Measurements from ENCODE around the gene IGIP.

Gene IGIP

DNA sequence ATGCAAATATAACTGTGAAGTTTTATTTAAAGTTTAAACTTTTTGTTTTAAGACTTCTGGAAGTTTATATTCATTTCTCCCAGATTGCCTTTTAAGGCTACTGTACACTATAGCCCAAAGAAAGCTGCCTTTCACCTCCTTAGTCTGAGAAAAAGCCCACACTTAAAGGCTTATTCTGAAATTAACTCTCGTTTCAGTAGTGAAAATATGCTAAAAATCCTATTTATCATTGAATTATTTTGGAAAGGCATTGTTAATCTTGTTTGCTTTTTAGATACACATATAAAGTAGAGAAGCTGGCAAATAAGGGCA is 15.1 kb upstream of the IGIP start:
- TF ChIP-seq, protein P1, sequence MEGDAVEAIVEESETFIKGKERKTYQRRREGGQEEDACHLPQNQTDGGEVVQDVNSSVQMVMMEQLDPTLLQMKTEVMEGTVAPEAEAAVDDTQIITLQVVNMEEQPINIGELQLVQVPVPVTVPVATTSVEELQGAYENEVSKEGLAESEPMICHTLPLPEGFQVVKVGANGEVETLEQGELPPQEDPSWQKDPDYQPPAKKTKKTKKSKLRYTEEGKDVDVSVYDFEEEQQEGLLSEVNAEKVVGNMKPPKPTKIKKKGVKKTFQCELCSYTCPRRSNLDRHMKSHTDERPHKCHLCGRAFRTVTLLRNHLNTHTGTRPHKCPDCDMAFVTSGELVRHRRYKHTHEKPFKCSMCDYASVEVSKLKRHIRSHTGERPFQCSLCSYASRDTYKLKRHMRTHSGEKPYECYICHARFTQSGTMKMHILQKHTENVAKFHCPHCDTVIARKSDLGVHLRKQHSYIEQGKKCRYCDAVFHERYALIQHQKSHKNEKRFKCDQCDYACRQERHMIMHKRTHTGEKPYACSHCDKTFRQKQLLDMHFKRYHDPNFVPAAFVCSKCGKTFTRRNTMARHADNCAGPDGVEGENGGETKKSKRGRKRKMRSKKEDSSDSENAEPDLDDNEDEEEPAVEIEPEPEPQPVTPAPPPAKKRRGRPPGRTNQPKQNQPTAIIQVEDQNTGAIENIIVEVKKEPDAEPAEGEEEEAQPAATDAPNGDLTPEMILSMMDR (IDR thresholded peaks at IDR 0.05; ENCODE audit: control insufficient read depth, insufficient read depth, low read depth, low read length, missing control alignments) = no peak
- no peak overlapping the region for H3K4me3 ChIP-seq (ENCODE audit: control insufficient read depth, low read depth, low read length)
- no peak for DNase-seq (ENCODE audit: low read depth)

DNA sequence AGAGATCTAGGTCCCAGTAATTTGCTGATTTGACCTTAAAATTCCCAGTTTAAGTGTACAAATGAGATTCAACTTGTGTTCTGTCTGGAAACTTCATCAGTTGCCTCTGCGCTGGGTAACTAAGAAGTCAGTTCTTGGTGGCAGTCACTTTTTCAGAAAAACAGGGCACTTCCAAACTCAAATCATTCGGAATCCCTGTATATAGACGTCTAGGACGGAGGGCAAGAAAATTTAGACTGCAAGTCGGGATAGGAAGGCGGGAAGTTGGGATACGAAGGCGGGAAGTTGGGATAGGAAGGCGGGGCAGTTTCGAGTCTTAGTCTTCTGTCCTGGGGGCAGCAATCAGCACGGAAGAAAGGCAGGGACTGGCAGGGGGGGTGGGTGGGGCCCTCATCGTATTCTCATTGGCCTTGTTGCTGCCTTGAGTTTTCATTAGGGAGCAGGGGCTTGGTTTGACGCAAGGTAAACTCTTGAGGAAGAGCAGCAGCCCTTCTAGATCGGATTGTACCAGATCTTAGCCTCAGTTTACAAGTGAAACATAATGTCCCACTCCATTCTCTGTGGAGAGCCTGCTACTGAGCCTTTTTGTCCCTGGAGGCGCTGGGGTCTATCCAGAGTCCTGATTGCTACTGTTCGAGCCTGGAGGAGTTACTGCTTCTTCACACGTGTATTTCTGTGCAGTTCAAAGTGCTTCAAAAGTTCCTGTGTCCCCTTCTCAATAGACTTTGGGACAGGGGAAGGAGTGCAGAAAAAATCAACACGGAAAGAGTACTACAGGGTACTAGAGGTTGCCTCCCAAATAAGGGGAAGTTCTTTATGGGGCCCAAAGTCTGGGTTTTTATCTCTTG is 14.5 kb upstream of the IGIP start:
- no peak overlapping the region for H3K4me3 ChIP-seq (ENCODE audit: control insufficient read depth, low read depth, low read length)
- DNase-seq (ENCODE audit: low read depth) = no peak
- TF ChIP-seq, protein P1 (IDR thresholded peaks at IDR 0.05; ENCODE audit: control insufficient read depth, insufficient read depth, low read depth, low read length, missing control alignments) = no peak

DNA sequence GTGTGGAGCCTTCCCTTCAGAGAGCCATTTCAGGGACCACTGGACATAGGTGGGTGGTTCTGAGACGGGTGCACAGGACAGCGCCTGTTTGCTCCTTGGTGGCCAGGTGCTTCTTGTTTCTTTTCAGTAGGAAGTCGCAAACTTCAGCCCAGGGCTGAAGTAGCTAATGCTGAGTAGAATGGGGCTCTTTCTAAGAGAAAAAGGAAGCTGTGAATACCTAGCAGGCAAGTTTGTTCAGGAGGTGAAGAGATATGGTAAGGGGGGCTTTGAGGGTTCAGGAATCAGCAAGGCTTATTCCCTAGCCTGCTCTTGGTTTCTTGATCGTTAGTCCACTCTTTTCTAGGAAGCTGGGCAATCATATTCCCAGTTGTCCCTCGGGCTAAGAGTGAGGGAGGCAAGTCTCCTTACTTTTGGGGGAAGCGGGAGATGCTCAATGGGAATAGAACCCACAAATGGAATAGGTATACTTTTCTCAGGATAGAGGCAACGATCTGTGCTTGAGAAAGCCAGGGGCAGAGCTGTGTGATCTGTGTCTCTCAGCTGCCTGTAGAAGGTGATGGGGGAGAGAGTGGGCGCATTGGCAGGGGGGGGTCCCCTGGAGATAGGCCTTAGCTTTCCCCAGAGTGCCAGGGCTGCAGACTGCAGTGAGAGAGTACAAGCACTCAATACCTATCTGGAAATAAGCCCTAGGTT is 13.7 kb upstream of the IGIP start:
- TF ChIP-seq, protein P1 (IDR thresholded peaks at IDR 0.05; ENCODE audit: control insufficient read depth, insufficient read depth, low read depth, low read length, missing control alignments) = no peak
- H3K4me3 ChIP-seq (ENCODE audit: control insufficient read depth, low read depth, low read length) = no peak overlapping the region
- DNase-seq (ENCODE audit: low read depth) = no peak

DNA sequence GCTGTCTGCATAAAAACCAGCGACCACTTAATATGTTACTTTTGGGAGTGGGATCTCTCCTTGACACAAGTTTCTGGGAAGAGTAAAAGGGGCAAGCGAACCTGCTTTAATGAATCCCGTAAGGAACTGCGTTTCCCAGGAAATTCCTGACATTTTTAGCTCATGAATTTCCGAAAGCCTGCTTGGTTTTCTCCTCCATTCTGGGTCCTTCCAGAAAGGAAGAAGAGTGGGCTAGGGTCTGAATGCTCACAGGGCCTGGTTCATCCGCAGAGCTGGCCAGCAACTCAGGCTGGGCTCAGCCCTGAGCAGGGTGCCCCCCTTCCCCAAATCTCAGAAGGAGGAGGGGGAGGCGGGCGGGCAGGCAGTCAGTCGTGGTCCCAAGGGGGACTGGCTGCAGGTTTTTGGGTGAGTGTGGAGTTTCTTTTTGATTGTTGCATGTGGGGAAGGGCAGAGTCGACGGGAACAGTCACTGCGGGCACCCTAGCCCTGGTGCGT is 13.0 kb upstream of the IGIP start:
- DNase-seq (ENCODE audit: low read depth) = no peak
- peak overlapping the region; percentile 50 for H3K4me3 ChIP-seq (ENCODE audit: control insufficient read depth, low read depth, low read length)
- TF ChIP-seq, protein P1 (IDR thresholded peaks at IDR 0.05; ENCODE audit: control insufficient read depth, insufficient read depth, low read depth, low read length, missing control alignments) = no peak

DNA sequence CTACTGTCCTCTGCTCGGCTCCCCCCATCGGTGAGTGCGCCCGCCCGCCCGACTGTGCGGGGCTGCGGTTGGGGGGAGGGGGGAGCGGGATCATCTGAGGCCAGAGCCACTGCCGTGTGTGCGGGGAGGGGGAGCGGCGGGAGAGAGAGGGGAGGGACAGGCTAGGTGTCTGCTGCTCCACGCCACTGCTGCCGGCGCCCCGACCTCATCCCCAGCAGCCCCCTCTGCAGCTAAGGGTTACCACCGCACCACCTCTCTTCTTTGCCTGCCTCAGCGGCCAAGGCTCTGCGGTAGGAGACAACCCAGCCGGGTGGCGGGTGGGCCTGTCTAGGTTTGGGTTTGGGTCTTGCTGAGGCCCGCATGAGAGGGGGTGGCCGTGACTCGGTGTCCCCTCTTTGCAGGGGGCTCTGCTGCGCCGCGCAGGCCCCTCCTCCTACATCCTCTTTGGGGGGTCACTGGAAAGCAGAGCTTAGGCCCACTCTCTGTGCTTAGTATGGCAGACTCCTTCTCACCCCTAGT is 12.5 kb upstream of the IGIP start:
- no peak for DNase-seq (ENCODE audit: low read depth)
- TF ChIP-seq, protein P1 (IDR thresholded peaks at IDR 0.05; ENCODE audit: control insufficient read depth, insufficient read depth, low read depth, low read length, missing control alignments) = no peak
- peak overlapping the region; percentile 50 for H3K4me3 ChIP-seq (ENCODE audit: control insufficient read depth, low read depth, low read length)

DNA sequence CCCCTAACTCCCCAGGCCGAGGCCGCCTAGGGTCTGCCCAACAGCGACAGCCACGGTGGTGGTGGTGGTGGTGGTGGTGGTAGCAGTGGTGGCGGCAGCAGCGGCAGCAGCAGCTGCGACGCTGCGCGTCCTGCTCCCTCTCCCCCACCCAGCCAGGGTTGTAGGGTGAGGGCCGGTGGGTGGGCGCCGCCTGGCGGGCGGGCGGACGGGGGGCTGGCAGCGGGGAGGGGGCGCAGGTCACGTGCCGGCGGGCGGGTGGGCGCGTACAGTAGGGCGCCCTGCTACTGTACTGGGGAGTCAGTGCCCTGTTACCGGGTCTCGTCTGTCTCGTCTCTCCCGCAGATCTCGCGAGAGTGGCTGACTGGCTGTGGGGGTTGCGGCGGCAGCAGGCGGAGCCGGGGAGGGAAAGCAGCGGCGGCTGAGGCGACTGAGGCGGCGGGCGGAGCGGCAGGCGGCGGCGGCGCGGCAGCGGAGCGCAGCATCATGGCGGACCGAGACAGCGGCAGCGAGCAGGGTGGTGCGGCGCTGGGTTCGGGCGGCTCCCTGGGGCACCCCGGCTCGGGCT is 12.0 kb upstream of the IGIP start, which contains the start of gene PURA:
TSS of gene PURA (plus strand) at position 411 of the 565 bp plus-strand sequence. CDS start at position 484, 73 bp downstream.
- H3K4me3 ChIP-seq (ENCODE audit: control insufficient read depth, low read depth, low read length) = peak within 1 kb of the TSS; percentile 50
- peak; percentile 75 for DNase-seq (ENCODE audit: low read depth)
- TF ChIP-seq, protein P1 (IDR thresholded peaks at IDR 0.05; ENCODE audit: control insufficient read depth, insufficient read depth, low read depth, low read length, missing control alignments) = no peak

Data from AG09309 (cell line).